ENCODE measurements around the gene NEK11. TPM values are rescaled to one million over a fixed set of nuclear protein-coding genes. Genes with fewer than 3 reads are reported as not detected.

NEK11 gene
- polyA plus RNA-seq, 1 donor from 2014 or later, result 6.1 TPM

GRCh38 chr3:131147534-131147933 is 120.9 kb downstream of the NEK11 start:
- H3K4me2 ChIP-seq (ENCODE audit: low read length), result no peak overlapping the region
- TF ChIP-seq EZH2 (IDR thresholded peaks at IDR 0.05; ENCODE audit: borderline replicate concordance, insufficient read depth, low read length, poor library complexity, severe bottlenecking) (no peak), SMC3 (conservative IDR thresholded peaks at IDR 0.05; ENCODE audit: poor library complexity) (no peak), TAF1 (IDR thresholded peaks at IDR 0.05; ENCODE audit: low read depth) (no peak), POLR2AphosphoS5 (IDR thresholded peaks at IDR 0.05) (no peak)
- no peaks in the 10 kb centered on the region for H3K9me2 ChIP-seq (ENCODE audit: insufficient read depth, low read length)
- no peaks in the 10 kb centered on the region for H3F3A ChIP-seq (ENCODE audit: insufficient read depth, low read length, poor library complexity, severe bottlenecking)
- H3K9me3 ChIP-seq (ENCODE audit: low read length), result no peaks in the 10 kb centered on the region
- no peaks in the 10 kb centered on the region for H3K27me3 ChIP-seq (ENCODE audit: insufficient read depth, low read depth, low read length)
- H3K36me3 ChIP-seq (ENCODE audit: insufficient read depth, low read length), result no peaks in the 10 kb centered on the region
- no peak overlapping the region for H3K9ac ChIP-seq (ENCODE audit: low read length)
- no peaks in the 10 kb centered on the region for H3K79me2 ChIP-seq (replicated peaks; ENCODE audit: insufficient read depth, low read length)
- no peak overlapping the region for H3K27ac ChIP-seq (ENCODE audit: low read length)
- H3K4me3 ChIP-seq (ENCODE audit: low read length), result no peak overlapping the region
- no peaks in the 10 kb centered on the region for H4K20me1 ChIP-seq (ENCODE audit: insufficient read depth)
- H2AFZ ChIP-seq (ENCODE audit: low read depth, low read length), result no peak overlapping the region

GRCh38 chr3:131158434-131158833 is 131.8 kb downstream of the NEK11 start:
- H3K9me2 ChIP-seq (ENCODE audit: insufficient read depth, low read length), result no peaks in the 10 kb centered on the region
- no peak overlapping the region for H3K4me2 ChIP-seq (ENCODE audit: low read length)
- no peak for TF ChIP-seq POLR2AphosphoS5 (IDR thresholded peaks at IDR 0.05)
- TF ChIP-seq EZH2 (IDR thresholded peaks at IDR 0.05; ENCODE audit: borderline replicate concordance, insufficient read depth, low read length, poor library complexity, severe bottlenecking), result no peak
- no peak for TF ChIP-seq MXI1 (conservative IDR thresholded peaks at IDR 0.05; ENCODE audit: poor library complexity, severe bottlenecking)
- TF ChIP-seq RAD21 (conservative IDR thresholded peaks at IDR 0.05), result no peak
- no peaks in the 10 kb centered on the region for H3F3A ChIP-seq (ENCODE audit: insufficient read depth, low read length, poor library complexity, severe bottlenecking)
- H3K9ac ChIP-seq (ENCODE audit: low read length), result no peak overlapping the region
- H3K27ac ChIP-seq (ENCODE audit: low read length), result no peak overlapping the region
- no peak overlapping the region for H2AFZ ChIP-seq (ENCODE audit: low read depth, low read length)
- H3K4me3 ChIP-seq (ENCODE audit: low read length), result no peak overlapping the region
- no peaks in the 10 kb centered on the region for H3K79me2 ChIP-seq (replicated peaks; ENCODE audit: insufficient read depth, low read length)
- H4K20me1 ChIP-seq (ENCODE audit: insufficient read depth), result no peaks in the 10 kb centered on the region
- no peaks in the 10 kb centered on the region for H3K27me3 ChIP-seq (ENCODE audit: insufficient read depth, low read depth, low read length)
- no peaks in the 10 kb centered on the region for H3K36me3 ChIP-seq (ENCODE audit: insufficient read depth, low read length)
- no peaks in the 10 kb centered on the region for H3K9me3 ChIP-seq (ENCODE audit: low read length)

- H2AFZ ChIP-seq (ENCODE audit: low read depth, low read length), result no peak overlapping the region
- no peak overlapping the region for H3K27ac ChIP-seq (ENCODE audit: low read length)
- TF ChIP-seq SMC3 (conservative IDR thresholded peaks at IDR 0.05; ENCODE audit: poor library complexity), result no peak
- no peak for TF ChIP-seq POLR2AphosphoS5 (IDR thresholded peaks at IDR 0.05)
- TF ChIP-seq EP300 (conservative IDR thresholded peaks at IDR 0.05; ENCODE audit: poor library complexity, severe bottlenecking), result no peak
- no peak for TF ChIP-seq CTCF (IDR thresholded peaks at IDR 0.05; ENCODE audit: poor library complexity, severe bottlenecking)
- TF ChIP-seq MXI1 (conservative IDR thresholded peaks at IDR 0.05; ENCODE audit: poor library complexity, severe bottlenecking), result no peak
- no peak for TF ChIP-seq REST (IDR thresholded peaks at IDR 0.05; ENCODE audit: borderline replicate concordance)
- TF ChIP-seq RAD21 (conservative IDR thresholded peaks at IDR 0.05), result no peak
- no peak for TF ChIP-seq EZH2 (IDR thresholded peaks at IDR 0.05; ENCODE audit: borderline replicate concordance, insufficient read depth, low read length, poor library complexity, severe bottlenecking)
- no peak for TF ChIP-seq TAF1 (IDR thresholded peaks at IDR 0.05; ENCODE audit: low read depth)
- no peaks in the 10 kb centered on the region for H3K9me3 ChIP-seq (ENCODE audit: low read length)
- H3K4me3 ChIP-seq (ENCODE audit: low read length), result no peak overlapping the region
- no peak overlapping the region for H3K4me2 ChIP-seq (ENCODE audit: low read length)
- no peaks in the 10 kb centered on the region for H4K20me1 ChIP-seq (ENCODE audit: insufficient read depth)
- H3K9ac ChIP-seq (ENCODE audit: low read length), result no peak overlapping the region
- no peaks in the 10 kb centered on the region for H3K27me3 ChIP-seq (ENCODE audit: insufficient read depth, low read depth, low read length)
- H3K36me3 ChIP-seq (ENCODE audit: insufficient read depth, low read length), result no peaks in the 10 kb centered on the region
- no peaks in the 10 kb centered on the region for H3K9me2 ChIP-seq (ENCODE audit: insufficient read depth, low read length)
- no peaks in the 10 kb centered on the region for H3K79me2 ChIP-seq (replicated peaks; ENCODE audit: insufficient read depth, low read length)
- H3F3A ChIP-seq (ENCODE audit: insufficient read depth, low read length, poor library complexity, severe bottlenecking), result no peaks in the 10 kb centered on the region
Measured at GRCh38 chr3:131162516-131162915, 135.8 kb downstream of the NEK11 start.
